ENCODE results near the gene ALG3. TPM values are rescaled to one million over a fixed set of nuclear protein-coding genes. Genes with fewer than 3 reads are reported as not detected.
A peak's percentile ranks its signal among the peaks of the same experiment; 100 is the strongest.

The ALG3 gene
- total RNA-seq, 1 experiment from 2014 or later, result 30.1 TPM

DNA sequence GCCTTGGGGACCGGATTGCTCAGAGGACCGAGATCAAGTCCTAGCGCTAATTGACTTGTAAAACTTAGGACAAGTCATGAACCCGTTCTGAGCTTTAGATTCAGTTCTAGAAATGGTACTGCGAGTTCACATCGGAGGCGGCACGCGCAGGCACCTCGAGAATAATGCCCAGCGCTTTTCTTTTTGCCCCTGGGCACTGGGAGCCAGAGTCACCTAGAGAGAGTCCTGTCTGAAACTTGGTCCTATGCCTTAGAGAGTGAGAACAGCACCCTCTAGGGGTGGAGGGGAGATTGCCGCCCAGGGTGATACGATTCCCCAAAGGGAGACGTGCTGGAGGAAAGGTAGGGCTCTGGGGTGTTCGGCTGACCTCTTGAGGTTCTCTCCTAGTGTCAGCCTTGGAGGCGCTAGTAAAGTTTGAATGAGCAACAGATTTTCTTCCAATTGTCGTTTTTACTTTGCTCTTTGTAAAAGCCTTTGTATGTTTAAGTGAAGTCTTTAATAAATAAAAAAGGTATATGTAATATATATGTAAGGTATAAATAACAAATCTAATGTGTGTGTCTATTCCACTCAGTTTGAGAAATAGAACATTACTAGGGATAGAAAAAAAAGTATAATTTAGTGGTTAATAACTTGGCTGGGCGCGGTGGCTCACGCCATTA lies 1.5 kb upstream of the ALG3 start:
- no peaks in the 10 kb centered on the region for H3K27me3 ChIP-seq (replicated peaks)
- no peak overlapping the region for H3K27ac ChIP-seq

GRCh38 chr3:184249412-184250166 lies 827 bp upstream of the ALG3 start, which contains the start of gene EEF1AKMT4:
Gene EEF1AKMT4 (plus strand): TSS chr3:184249672. CDS start chr3:184249695, 23 bp downstream.
- peak; percentile 90 to 97 for DNase-seq (ENCODE audit: low read depth in 1 of 2, low spot score in 2 of 2)
- Histone ChIP-seq H3K27me3 (replicated peaks) (no peaks in the 10 kb centered on the region), H3K4me1 (replicated peaks) (peaks cover 6% of the 10 kb centered on the region; the same call in 1 of the 2 replicates), H3K9me3 (replicated peaks) (no peaks in the 10 kb centered on the region), H3K27ac (peak within 1 kb of the TSS; percentile 27; the same call in 1 of the 2 replicates), H3K36me3 (peaks cover 8% of the 10 kb centered on the region; the same call in 1 of the 2 replicates), H3K4me3 (peak within 1 kb of the TSS; percentile 80)

More for the DNA sequence above, 1.5 kb upstream of the ALG3 start:
- Histone ChIP-seq H3K9me3 (replicated peaks) (no peaks in the 10 kb centered on the region), H3K36me3 (peaks cover 1% of the 10 kb centered on the region; the same call in 1 of the 2 replicates), H3K4me1 (replicated peaks) (peaks cover 6% of the 10 kb centered on the region; the same call in 1 of the 2 replicates), H3K4me3 (peak overlapping the region; percentile 80)
- DNase-seq (ENCODE audit: low read depth in 1 of 2, low spot score in 2 of 2), result peak; percentile 86 to 89

DNA sequence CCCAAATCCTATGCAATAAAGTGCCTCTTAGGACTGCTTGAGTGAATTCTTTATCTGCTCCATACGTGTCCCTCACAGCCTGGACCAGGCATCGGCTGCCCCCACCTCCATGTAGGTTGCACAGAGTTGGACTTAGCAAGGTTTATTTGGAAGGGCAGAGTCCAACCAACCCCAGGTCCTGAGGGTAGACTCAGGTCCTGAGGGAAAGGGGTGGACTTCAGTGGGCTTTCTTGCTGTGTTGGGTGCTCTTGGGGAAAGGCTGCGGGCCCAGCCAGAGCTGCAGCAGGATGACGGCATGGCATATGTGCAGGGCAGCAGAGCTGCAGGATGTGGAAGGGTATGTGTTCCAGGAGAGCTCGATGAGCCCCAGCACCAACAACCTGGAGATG lies 6.5 kb downstream of the ALG3 start:
- Histone ChIP-seq H3K4me3 (no peak overlapping the region), H3K4me1 (replicated peaks) (no peaks in the 10 kb centered on the region), H3K36me3 (peaks cover 22% of the 10 kb centered on the region), H3K9me3 (replicated peaks) (no peaks in the 10 kb centered on the region), H3K27me3 (replicated peaks) (no peaks in the 10 kb centered on the region), H3K27ac (no peak overlapping the region)
- no peak for DNase-seq (ENCODE audit: low read depth in 1 of 2, low spot score in 2 of 2)

GRCh38 chr3:184241447-184242296 lies 7.1 kb downstream of the ALG3 start:
- no peak for DNase-seq (ENCODE audit: low read depth in 1 of 2, low spot score in 2 of 2)
- no peaks in the 10 kb centered on the region for H3K27me3 ChIP-seq (replicated peaks)
- H3K27ac ChIP-seq, result no peak overlapping the region
- no peak overlapping the region for H3K4me3 ChIP-seq
- no peaks in the 10 kb centered on the region for H3K9me3 ChIP-seq (replicated peaks)
- peaks cover 22% of the 10 kb centered on the region for H3K36me3 ChIP-seq
- no peaks in the 10 kb centered on the region for H3K4me1 ChIP-seq (replicated peaks)

DNA sequence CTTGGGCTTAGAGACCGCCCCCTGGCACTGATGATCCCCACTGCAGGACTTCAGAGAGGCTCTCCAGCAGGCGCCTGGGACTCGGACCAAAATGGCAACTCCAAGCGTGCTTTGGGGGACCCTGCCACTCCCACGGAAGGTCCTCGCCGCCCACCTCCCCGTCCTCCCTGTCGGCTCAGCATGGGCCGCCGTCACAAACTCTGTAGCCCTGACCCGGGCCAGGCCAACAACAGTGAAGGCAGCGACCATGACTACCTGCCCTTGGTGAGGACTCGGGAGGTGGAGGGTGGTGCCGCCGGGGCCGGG lies 7.7 kb downstream of the ALG3 start:
- Histone ChIP-seq H3K4me3 (no peak overlapping the region), H3K27me3 (replicated peaks) (no peaks in the 10 kb centered on the region), H3K27ac (no peak overlapping the region), H3K9me3 (replicated peaks) (no peaks in the 10 kb centered on the region), H3K4me1 (replicated peaks) (no peaks in the 10 kb centered on the region), H3K36me3 (peaks cover 22% of the 10 kb centered on the region)
- DNase-seq (ENCODE audit: low read depth in 1 of 2, low spot score in 2 of 2), result no peak

- Histone ChIP-seq H3K4me1 (replicated peaks) (no peaks in the 10 kb centered on the region), H3K27me3 (replicated peaks) (no peaks in the 10 kb centered on the region), H3K4me3 (no peak overlapping the region), H3K36me3 (peaks cover 22% of the 10 kb centered on the region), H3K9me3 (replicated peaks) (no peaks in the 10 kb centered on the region), H3K27ac (no peak overlapping the region)
- no peak for DNase-seq (ENCODE audit: low read depth in 1 of 2, low spot score in 2 of 2)
These were observed 8.2 kb downstream of the ALG3 start for GRCh38 chr3:184240384-184241140.

- DNase-seq (ENCODE audit: low read depth in 1 of 2, low spot score in 2 of 2), result no peak
- H3K4me1 ChIP-seq (replicated peaks), result no peaks in the 10 kb centered on the region
- no peak overlapping the region for H3K4me3 ChIP-seq
- H3K27me3 ChIP-seq (replicated peaks), result no peaks in the 10 kb centered on the region
- H3K27ac ChIP-seq, result no peak overlapping the region
- H3K36me3 ChIP-seq, result peaks cover 15% of the 10 kb centered on the region
- H3K9me3 ChIP-seq (replicated peaks), result no peaks in the 10 kb centered on the region
These were observed 9.1 kb downstream of the ALG3 start for GRCh38 chr3:184239708-184240107.

DNA sequence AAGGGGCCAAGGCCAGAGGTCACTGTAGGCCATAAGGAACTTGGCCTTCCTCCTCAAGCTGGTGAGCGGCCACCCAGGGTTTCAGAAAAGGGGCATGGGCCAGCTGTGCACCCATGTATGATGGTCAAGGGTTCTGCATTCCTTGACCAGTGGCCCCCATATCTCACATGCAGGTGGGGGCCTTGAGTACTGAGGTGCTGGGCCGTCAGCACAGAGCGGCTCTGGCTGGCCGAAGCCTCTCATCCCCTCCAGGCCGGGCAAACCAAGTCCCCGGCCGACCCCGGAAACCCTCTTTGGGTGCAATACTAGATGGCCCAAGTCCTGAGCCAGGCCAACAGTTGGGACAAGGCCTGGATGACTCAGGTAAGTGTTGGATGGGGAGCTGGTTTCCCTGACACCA lies 9.5 kb downstream of the ALG3 start:
- Histone ChIP-seq H3K4me3 (no peak overlapping the region), H3K36me3 (peaks cover 14% of the 10 kb centered on the region), H3K27me3 (replicated peaks) (no peaks in the 10 kb centered on the region), H3K4me1 (replicated peaks) (no peaks in the 10 kb centered on the region), H3K27ac (no peak overlapping the region), H3K9me3 (replicated peaks) (no peaks in the 10 kb centered on the region)
- DNase-seq (ENCODE audit: low read depth in 1 of 2, low spot score in 2 of 2), result no peak

- Histone ChIP-seq H3K27me3 (replicated peaks) (no peaks in the 10 kb centered on the region), H3K4me3 (no peak overlapping the region), H3K4me1 (replicated peaks) (no peaks in the 10 kb centered on the region), H3K9me3 (replicated peaks) (no peaks in the 10 kb centered on the region), H3K27ac (no peak overlapping the region), H3K36me3 (peaks cover 6% of the 10 kb centered on the region)
- no peak for DNase-seq (ENCODE audit: low read depth in 1 of 2, low spot score in 2 of 2)
These were observed 10.4 kb downstream of the ALG3 start for GRCh38 chr3:184238246-184238818.

- H3K9me3 ChIP-seq (replicated peaks), result no peaks in the 10 kb centered on the region
- H3K4me3 ChIP-seq, result no peak overlapping the region
- H3K4me1 ChIP-seq (replicated peaks), result no peaks in the 10 kb centered on the region
- no peaks in the 10 kb centered on the region for H3K27me3 ChIP-seq (replicated peaks)
- no peak for DNase-seq (ENCODE audit: low read depth in 1 of 2, low spot score in 2 of 2)
- H3K36me3 ChIP-seq, result peaks cover 6% of the 10 kb centered on the region
- H3K27ac ChIP-seq, result no peak overlapping the region
These were observed 11.0 kb downstream of the ALG3 start for GRCh38 chr3:184237807-184238206.

DNA sequence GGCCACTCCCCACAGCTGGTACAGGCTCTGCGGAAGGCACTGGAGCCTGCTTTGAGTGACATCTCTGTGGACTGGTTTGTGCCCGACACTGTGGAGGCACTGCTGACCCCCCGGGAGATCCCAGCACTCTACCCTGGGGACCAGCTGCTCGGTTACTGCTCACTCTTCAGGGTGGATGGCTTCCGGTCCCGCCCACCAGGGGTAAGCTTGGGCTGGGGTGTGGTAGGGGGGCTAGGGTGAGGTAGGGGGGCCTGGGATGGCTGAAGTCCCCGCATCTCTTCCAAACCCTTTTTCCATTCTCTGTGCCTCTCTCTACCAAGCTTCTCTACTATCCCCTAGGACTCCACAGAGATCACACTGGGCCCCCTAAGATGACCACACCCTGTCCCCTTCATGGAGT lies 11.6 kb downstream of the ALG3 start:
- Histone ChIP-seq H3K4me1 (replicated peaks) (no peaks in the 10 kb centered on the region), H3K4me3 (no peak overlapping the region), H3K27me3 (replicated peaks) (peaks cover 3% of the 10 kb centered on the region), H3K36me3 (no peaks in the 10 kb centered on the region; the same call in 1 of the 2 replicates), H3K27ac (no peak overlapping the region), H3K9me3 (replicated peaks) (no peaks in the 10 kb centered on the region)
- DNase-seq (ENCODE audit: low read depth in 1 of 2, low spot score in 2 of 2), result no peak

GRCh38 chr3:184236636-184237035 lies 12.1 kb downstream of the ALG3 start:
- DNase-seq (ENCODE audit: low read depth in 1 of 2, low spot score in 2 of 2), result no peak
- Histone ChIP-seq H3K9me3 (replicated peaks) (no peaks in the 10 kb centered on the region), H3K27me3 (replicated peaks) (peaks cover 9% of the 10 kb centered on the region), H3K4me3 (no peak overlapping the region), H3K4me1 (replicated peaks) (no peaks in the 10 kb centered on the region), H3K27ac (no peak overlapping the region), H3K36me3 (no peaks in the 10 kb centered on the region)

DNA sequence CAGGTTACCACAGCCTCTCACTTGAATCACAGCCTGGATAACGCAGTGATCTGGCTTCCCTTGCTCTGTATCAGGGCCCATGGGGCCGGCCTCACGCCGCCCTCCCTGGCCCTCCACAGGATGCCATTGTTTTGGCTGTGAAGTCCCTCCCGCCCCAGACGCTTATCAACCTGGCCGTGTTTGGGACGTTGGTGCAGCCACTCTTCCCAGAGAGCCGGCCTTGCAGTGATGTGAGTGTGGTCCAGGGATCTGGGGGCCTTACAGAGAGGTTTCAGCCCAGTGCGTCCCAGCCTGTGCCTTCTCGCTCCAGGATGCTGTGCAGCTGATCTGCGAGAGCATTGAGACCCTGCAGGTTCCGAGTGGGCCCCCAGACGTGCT lies 12.7 kb downstream of the ALG3 start:
- H3K9me3 ChIP-seq (replicated peaks), result no peaks in the 10 kb centered on the region
- H3K4me1 ChIP-seq (replicated peaks), result no peaks in the 10 kb centered on the region
- no peak overlapping the region for H3K4me3 ChIP-seq
- DNase-seq (ENCODE audit: low read depth in 1 of 2, low spot score in 2 of 2), result no peak
- H3K27me3 ChIP-seq (replicated peaks), result peaks cover 15% of the 10 kb centered on the region
- H3K27ac ChIP-seq, result no peak overlapping the region
- no peaks in the 10 kb centered on the region for H3K36me3 ChIP-seq

All from SJSA1 (cell line).